HG03575 (cell line): Measurements from ENCODE around the gene EPO.

Experiments used
- ATAC-seq: cut with Tn5 transposase; IDR thresholded peaks from one replicate; pipeline ENCODE4 v1.9.1; 2021; ENCODE audit not compliant: unreplicated experiment, insufficient number of reproducible peaks, low FRiP score; ENCODE audit errors: extremely low read depth

Gene EPO

DNA sequence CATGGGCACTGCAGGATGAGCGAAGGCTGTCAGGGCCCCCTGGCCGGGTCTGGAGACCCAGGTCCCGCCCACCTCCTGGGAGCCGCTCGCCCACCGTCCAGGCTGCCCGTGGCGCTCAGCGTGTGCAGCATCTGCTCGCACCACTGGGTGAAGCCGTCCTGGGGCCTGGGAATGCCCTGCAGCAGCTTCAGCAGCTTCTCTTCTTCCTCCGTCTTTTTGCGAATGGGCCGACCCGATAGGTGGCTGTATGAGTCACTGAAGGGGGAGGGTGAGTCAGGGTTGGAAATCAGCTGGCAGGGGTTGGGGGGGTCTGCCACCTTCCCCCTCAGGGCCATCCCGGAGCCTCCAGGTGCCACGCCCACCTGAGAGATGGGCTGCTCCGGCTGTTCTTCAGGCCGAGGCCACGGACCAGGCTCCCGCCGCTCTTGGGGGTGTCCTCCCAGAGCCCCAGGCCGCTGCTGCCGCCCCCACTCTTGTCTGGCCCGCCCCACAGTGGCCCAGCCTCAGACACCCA lies 38.0 kb upstream of the EPO start:
- no peak for ATAC-seq

DNA sequence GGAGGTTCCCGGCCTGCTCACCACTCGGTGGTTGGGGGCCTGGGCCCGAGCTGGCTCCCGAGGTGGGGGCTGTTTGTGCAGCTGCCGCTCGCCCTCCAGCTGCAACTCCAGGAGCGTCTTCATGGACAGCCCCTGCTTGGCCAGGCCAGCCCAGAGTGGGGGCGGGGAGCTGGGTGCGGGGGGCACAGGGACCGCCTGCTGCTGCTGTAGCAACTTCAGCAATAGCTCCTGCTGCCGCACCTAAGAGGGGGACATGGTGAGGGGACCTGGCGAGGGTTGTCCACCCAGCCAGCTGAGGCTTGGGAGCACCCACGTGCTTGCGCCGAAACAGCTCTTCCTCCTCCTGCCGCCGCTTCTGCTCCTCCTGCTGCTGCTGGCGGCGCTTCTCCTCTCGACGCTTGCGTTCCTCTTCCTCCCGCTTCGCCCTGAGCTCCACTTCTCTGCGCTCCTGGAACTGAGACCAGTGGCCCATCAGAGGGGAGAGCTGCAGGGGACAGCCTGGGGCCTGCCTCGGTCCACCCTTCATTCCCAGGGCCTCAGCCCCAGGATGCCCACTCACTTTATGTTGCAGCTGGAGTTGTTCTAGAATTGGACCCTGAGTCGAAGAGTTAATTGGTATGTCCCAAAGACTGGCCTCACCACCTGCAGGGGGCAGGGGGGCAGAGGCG lies 37.1 kb upstream of the EPO start:
- ATAC-seq, result no peak

DNA sequence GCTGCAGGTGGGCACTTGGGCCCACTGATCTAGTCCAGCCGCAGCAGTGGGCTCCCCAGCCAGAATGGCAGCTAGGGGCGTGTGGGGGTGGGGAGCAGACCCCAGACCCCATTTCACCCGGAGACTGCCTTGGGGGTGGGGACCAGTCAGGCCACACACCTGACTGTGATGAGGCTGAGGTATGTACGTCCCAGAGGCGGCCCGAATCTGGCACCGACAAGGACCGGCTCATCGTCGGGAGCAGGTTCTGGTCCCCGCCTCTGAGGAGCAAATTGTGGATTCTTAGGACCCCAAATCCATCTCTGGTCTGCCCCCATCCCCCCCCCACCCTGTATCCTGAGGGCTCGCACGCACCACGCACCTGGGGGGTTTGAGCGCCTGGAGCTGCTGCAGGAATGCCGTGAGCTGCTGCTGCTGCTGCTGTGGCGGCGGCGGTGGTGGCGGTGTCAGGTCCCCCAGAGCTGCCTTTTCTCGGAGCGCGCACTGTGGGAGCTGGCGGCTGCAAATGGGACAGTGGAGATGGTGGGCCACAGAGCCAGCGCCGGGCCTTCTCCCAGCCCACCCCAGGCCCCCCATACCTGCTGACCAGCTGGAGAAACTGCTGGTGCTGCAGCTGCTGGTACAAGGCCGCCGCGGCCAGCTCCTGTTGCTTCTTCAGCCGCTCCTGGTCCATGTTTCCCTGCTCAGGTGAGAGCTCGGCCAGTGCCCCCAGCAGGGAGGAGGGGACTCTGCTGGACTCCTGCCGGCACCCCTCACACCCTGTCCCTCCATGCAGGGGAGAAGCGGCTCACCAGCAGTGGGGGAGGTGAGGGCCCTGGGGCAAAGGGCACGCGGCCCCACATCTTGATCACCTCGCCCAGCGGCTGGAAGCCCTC lies 36.4 kb upstream of the EPO start:
- ATAC-seq, result no peak

DNA sequence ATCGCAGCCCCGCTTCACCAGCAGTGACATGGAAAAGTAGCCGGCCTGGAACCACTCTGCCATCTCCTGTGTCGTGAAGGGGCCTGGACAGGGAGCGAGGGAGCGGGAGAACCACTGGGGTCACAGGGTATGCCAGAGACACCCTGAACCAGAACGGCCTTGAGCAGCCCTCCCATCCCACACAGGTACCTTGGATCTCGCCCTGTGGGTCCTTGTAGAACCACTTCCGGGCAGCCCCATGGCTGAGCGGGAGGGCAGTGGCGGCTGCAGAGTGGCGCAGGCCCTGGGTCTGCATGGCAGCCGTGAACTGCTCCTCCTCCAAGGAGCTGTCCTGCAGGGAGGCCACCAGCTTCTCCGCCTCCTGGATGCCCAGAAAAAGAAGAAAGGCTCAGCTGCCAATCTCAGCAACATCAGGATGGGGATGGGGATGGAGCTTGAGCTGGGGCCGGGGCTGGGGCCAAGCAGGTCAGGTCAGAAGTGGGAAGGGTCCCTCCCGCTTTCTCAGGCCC lies 35.7 kb upstream of the EPO start:
- no peak for ATAC-seq

DNA sequence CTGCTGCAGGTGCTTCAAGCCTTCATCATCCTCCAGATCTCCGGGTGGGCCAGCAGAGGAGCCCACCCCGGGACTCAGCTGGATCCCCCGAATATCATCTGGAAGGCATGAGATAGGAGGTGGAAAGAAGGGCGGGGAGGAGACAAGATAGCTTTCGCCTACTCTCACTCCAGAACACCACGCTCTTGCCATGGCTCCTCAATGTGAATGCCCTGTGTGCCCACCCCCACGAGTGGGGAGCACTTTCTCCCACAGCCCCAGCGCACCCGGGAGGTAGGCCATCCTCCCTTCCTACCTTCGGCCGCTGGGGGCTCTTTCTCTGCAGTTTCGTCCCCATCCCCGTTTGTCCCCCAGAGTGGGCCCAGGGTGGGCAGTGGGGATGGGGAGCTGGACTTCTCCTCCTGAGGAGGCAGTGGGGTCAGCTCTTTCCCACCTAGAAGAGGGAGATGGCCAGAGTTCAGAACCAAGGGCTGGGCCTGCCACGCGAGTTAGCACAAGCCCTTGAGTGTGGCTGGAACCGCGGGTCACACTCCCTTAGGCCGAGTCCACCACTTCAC lies 35.1 kb upstream of the EPO start:
- no peak for ATAC-seq

DNA sequence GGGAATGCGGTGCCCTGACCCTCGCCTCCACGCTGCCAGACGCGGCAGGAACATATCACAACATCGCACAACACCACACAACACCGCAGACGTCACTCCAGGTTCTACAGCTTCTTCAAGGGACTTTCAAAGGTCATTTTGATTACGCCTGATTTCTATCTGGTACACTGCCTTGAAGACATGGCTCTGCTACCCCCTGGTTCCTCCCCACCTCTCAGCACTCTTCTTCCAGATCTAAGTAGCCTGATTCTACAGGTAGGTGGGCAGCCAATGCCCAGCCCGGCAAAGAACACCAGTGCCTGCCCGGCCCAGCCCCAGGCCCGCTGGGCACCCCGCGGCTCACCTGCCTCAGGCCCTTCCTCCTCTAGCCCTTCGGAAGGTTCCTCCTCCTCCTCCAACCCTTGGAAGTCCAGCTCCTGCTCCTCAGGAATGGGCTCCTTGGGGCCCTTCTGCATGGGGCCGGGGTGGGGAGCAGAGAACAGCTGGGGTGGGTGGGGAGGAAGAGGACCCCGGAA lies 34.6 kb upstream of the EPO start:
- ATAC-seq, result no peak

DNA sequence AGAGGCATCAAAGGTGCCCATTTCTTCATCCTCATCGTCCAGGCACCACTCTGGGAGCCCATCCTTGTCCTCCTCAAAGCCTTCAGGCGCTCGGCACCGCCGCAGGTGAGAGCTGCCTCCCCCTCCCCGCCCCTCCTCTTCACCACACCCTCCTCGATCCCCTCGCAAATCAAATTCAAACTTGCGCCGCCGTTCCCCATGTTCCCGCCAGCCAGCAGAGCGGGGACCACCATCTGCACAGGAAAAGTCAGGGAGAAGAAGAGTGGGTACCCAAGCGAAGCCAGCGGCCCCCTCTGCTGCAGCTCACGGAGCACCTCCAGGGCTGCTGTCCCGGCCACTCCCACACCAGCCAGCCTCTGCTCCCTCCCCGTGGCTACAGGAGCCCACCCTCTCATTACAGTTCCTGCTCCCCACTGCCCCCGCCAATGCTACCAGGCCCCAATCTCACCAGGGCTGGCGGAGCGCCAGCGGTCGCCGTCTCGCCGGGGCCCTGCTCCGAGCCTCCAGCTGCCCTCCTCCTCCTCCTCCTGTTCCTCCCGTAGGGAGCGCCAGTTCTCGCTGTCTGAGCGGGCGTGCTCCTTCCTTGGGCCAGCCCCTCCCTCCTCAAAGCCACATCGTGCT lies 34.0 kb upstream of the EPO start:
- no peak for ATAC-seq

DNA sequence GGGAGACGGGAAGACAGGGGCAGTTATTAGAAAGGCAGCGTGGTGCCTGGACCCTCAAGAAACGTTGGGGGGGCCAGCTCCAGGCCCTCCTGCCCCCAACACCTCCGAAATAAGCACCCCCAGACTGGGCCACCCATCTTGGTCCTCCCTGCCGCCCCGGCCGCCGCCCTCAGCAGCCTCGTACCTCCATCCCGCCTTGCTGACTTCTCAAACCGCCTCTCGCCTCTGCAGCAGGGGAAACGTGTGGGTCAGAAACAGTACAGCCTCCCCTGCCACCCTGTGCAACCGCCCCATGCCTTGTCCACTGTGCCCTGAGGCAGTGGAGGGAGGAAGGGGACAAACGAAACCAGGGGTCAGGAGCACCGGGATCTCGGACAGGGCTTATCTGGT lies 33.5 kb upstream of the EPO start:
- ATAC-seq, result no peak

DNA sequence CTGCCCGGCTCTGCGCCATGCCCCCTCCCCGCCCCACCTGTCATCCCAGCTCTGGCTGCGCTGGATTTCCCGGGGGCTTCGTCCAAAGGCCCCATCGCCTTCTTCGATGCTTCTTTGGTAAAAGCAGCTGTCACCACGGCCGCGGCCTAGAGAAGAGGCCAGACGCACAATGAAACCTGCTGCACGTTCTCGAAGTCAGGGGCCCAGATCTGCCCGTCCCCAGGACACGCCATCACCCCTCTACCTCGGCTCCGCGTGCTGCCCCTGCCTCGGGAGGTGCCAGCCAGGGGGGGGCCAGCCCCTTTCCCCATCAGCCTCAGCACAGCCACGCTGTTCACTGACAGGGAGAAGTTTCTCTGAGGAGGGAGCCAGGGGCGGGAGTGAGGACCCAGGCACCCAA lies 33.0 kb upstream of the EPO start:
- no peak for ATAC-seq

DNA sequence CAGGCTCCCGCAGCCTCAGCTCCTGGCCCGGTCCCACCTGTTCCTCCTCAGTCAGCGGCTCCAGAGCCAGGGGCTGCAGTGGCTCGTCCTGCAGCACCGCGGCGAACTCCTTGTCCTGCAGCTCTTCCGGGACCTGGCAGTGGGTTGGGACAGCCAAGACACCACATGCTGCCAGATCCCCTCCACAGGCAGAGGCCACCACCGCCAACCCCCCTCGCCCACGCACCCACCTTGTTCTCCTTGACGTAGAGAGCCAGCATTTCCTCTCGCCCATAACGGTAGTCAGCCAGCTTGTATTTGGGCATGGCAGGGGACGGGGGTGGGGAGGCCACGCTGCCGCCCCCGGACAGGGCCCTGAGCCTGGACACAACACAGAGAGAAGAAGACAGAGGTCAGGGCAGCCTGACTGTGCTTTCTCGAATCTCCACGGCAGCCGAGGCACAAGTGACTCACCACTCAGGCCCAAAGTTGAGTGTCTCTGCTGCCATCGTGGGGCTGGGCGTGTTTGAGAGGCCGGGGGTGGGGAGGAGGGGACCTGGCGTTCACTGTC lies 32.4 kb upstream of the EPO start:
- ATAC-seq, result no peak

DNA sequence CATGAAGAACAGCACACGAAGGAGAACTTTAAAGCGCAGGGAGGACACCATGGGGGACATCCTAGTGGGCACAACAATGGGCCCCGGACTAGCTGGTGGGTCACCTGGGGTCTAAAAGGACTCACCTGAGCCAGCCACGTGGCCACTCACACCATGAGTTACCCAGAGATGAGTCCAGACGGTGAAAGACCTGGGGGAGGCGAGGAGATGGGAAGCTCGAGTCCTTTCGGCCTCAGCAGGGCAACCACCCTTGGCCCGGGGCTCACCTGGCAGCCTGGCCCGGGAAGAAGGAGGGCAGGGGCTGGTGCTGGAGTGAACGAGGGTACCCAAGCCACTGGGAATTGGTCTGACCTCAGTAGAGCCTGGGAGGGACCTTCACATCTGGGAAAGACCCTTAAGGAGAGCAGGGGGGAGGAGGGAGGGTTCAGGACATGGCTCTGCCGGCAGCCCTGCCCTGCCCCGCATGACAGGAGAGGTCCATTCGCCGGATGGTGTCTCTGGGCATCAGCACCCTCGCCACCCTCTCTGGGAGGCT lies 31.9 kb upstream of the EPO start:
- no peak for ATAC-seq

DNA sequence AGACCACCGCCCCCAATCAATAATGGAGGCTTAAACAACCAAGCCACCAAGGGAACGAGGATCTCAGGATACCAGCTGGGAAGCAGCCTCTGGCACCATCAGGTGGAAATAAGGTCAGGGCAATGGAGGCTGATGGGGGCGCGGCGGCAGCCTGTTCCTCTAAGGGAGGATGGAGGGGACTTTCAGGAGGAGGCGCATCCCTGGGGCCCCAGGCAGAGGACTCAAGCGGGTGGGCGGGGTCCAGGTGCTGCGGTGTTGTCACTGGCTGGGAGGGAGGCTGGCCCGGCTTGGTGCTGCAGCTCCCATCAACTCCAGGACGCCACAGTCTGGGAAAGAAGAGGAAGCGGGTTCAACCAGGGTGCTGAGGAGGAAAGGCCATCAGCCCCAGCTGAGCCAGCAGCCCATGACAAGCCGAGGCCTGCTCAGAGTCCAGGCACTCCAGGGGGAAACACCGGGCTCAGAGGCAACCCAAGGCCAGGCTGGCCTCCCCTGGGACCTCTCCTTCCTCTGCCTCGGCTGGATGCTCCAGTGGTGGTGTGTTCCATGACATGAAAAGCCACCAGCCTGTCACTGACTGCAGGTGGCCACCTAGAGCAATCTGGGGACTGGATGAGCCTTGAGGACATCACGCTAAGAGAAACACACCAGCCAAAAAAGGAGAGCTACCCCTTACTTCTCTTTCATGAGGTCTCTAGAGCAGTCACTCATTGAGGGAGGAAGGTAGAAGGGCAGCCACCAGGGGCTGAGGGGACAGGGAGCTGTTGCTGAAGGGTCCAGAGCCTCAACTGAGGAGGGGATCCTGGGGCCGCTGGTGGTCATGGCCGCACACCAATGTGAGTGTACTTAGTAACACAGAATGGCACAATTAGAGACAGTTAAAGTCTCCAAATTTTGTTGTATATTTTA lies 30.8 kb upstream of the EPO start:
- ATAC-seq, result no peak

DNA sequence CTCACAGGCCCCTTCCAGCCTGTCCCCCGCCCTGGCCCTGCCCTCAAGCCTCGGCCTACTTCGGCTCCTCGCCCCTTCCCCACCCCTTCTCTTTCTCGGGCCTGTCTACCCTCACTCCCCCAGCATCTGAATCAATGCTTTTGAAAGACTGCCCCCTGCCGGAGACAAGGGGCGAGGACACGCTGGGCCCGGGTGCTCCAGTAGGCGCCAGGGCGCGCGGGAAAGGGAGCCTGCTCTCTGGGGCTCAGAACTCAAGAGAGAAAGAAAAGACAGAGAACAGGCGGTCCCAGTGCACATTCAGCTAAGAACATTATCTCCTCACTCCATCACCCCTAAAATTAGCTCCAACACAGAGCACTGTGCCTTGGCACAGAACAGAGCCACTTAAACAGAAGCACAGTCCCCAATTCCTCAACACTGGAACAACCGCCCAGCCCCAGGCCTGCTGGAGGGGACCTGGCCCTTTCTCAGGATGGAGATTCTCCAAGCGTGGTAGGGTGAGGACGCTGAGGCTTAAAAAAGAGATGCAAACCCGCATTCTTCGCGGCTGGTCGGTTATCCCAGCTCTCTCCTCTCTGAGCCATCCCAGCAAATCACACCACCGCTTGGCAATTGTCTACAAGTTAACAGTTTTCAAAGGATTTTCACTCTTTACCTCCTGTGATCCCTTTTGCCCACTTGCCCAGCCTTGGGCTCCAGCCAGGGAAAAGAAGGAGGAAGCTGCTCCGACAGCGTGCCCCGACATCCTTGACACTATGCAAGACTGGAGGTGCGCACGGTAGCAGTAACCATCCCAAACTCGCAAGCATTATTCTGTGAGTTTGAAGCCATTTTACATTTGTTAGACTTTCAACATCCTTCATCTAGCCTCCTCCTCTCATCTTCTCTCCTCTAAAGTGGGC lies 28.3 kb upstream of the EPO start:
- ATAC-seq, result no peak

DNA sequence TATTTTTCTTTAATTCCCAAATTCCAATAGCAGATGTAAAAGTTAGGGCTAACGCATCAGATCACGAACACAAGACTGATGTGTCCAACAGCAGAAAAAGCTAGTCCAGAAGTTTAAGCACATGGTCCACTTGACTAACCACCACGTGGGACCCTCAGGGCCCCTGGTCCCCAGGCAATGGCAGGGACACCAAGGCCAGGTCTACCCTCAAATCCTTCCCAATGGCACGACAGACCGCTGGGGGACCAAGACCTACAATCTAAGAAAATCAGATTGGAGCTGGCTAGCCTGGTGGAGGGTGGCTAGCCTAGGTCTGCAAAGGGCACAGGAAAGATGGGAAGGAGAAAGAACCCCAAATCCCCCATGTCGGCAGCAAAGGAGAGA lies 27.7 kb upstream of the EPO start:
- no peak for ATAC-seq

DNA sequence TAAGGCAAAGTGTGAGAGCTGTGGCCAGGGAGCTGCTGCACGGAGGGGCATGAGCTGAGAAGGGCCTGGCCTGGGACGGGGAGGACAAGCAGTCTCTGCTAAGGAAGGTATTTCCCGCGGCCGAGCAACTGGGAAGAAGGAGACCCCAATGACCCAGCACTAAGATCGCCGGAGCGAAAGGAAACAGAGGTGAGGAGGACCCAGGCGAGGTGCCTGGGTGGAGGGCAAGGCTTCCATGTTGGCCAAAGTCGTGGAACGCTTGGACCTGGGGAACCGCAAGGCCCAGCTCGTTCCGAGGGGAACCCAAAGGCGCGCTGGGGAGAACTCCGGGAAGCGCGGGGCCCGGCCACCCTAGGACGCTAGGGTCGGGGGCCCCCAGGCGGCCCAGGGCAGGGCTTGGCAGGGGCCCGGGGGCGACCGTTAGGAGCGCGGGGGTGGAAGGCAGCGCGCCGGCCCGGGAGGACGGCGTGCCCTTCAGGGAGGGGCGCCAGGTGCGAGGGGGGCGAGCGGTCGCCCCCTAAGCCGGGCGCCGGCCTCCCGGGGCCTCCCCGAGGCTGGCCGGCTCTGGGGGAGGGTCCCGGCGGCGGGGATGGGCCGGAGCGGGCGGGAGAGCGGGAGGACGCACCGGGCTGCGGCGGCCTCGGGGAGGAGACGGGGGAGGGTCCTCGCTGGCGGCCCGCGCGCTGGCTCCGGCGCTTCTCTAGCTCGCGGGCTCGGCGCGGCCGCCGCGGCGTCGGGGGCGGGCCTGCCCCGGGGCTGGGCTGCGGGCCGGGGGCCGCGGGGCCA lies 26.8 kb upstream of the EPO start:
- no peak for ATAC-seq

DNA sequence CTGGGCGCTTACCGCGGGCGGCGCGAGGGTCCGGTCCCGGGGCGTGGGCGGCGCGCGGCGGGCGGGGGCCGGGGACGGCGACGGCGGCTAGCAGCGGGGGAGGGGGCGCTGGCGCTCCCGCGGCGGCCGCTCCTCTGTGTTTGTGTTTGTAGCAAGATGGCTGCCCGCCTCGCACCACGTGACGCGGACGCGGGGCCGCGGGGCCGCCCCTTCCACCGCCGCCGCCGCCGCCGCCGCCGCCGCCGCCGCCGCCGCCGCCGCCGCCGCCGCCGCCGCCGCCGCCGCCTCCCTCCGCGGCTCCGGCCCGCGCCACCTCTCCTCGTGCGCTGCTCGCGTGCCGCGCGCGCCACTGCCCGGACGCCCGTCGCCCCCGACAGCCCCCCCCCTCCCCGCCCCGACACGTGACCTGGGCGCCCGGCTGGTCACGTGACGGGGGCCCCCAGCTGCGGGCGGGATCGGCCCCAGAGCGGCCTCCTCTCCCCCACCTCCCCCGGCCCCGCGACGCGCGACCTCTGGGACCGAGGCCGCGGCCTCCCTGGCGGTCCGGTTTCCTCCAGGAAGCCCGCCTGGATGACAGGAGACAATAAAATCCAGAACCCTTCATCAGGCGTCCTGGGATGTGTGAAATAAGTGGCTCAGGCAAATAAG lies 26.0 kb upstream of the EPO start, which contains the start of gene GIGYF1:
GIGYF1 (minus strand) TSS at position 153 of the 648 bp plus-strand sequence. CDS start 6,012 bp downstream, outside the sequence.
- ATAC-seq, result no peak
